HEK293T (cell line): ENCODE results near the gene USB1.

Source experiments
- CTCF ChIA-PET: fragments of 350-600 bp; formaldehyde crosslinking; extraction: SDS; loops from one replicate; lab custom pipeline; 2021; ENCODE audit warnings: antibody characterized with exemption, inconsistent platforms; lab: Yijun Ruan, JAX
- POLR2A ChIA-PET: fragments of 350-600 bp; formaldehyde crosslinking; extraction: SDS; loops from one replicate; lab custom pipeline; 2020; ENCODE audit warnings: antibody characterized with exemption, inconsistent platforms; lab: Yijun Ruan, JAX
- DNase-seq: peaks from one replicate; pipeline ENCODE4 v3.0.0; 2012; ENCODE audit warnings: mixed read lengths; ENCODE audit errors: extremely low spot score
- ARNT ChIP-seq: fragments of 450-650 bp; IDR thresholded peaks from 2 replicates; pipeline ENCODE4 v1.6.1; 2017; ENCODE audit warnings: mild to moderate bottlenecking
- BHLHE40 ChIP-seq: fragments of 450-650 bp; IDR thresholded peaks from 2 replicates; pipeline ENCODE4 v1.6.1; 2016; ENCODE audit warnings: mild to moderate bottlenecking, moderate library complexity, borderline replicate concordance
- CTBP1 ChIP-seq: fragments of 450-650 bp; IDR thresholded peaks from 2 replicates; pipeline ENCODE4 v1.6.1; 2016; ENCODE audit warnings: borderline replicate concordance
- ELF4 ChIP-seq: fragments of 450-650 bp; IDR thresholded peaks from 2 replicates; pipeline ENCODE4 v1.6.1; 2017; ENCODE audit warnings: antibody characterized with exemption
- FOXA1 ChIP-seq: fragments of 450-650 bp; IDR thresholded peaks from 2 replicates; pipeline ENCODE4 v1.6.1; 2016; ENCODE audit warnings: mild to moderate bottlenecking
- FOXK2 ChIP-seq: fragments of 450-650 bp; IDR thresholded peaks from 2 replicates; pipeline ENCODE4 v1.6.1; 2016; ENCODE audit warnings: mild to moderate bottlenecking
- FOXM1 ChIP-seq: fragments of 450-650 bp; IDR thresholded peaks from 2 replicates; pipeline ENCODE4 v1.6.1; 2017; ENCODE audit warnings: mild to moderate bottlenecking, borderline replicate concordance
- HDGF ChIP-seq: fragments of 450-650 bp; IDR thresholded peaks from 2 replicates; pipeline ENCODE4 v1.6.1; 2017; ENCODE audit warnings: antibody characterized with exemption, borderline replicate concordance
- L3MBTL2 ChIP-seq: fragments of 450-650 bp; conservative IDR thresholded peaks from 2 replicates; pipeline ENCODE4 v1.6.1; 2016; ENCODE audit warnings: mild to moderate bottlenecking
- LEF1 ChIP-seq: fragments of 450-650 bp; IDR thresholded peaks from 2 replicates; pipeline ENCODE4 v1.6.1; 2017; ENCODE audit warnings: mild to moderate bottlenecking, borderline replicate concordance
- NFRKB ChIP-seq: fragments of 450-650 bp; IDR thresholded peaks from 2 replicates; pipeline ENCODE4 v1.6.1; 2016; ENCODE audit warnings: mild to moderate bottlenecking, moderate library complexity
- SP1 ChIP-seq: fragments of 450-650 bp; IDR thresholded peaks from 2 replicates; pipeline ENCODE4 v1.6.1; 2017
- SUZ12 ChIP-seq: fragments of 450-650 bp; IDR thresholded peaks from 2 replicates; pipeline ENCODE4 v1.6.1; 2016; ENCODE audit warnings: mild to moderate bottlenecking
- TARDBP ChIP-seq: fragments of 450-650 bp; IDR thresholded peaks from 2 replicates; pipeline ENCODE4 v1.6.1; 2016
- ZNF384 ChIP-seq: fragments of 450-650 bp; IDR thresholded peaks from 2 replicates; pipeline ENCODE4 v1.6.1; 2016
- TF ChIP-seq, protein P1 (sequence below): fragments of 450-650 bp; IDR thresholded peaks from 2 replicates; pipeline ENCODE4 v1.6.1; 2016

USB1 gene

DNA sequence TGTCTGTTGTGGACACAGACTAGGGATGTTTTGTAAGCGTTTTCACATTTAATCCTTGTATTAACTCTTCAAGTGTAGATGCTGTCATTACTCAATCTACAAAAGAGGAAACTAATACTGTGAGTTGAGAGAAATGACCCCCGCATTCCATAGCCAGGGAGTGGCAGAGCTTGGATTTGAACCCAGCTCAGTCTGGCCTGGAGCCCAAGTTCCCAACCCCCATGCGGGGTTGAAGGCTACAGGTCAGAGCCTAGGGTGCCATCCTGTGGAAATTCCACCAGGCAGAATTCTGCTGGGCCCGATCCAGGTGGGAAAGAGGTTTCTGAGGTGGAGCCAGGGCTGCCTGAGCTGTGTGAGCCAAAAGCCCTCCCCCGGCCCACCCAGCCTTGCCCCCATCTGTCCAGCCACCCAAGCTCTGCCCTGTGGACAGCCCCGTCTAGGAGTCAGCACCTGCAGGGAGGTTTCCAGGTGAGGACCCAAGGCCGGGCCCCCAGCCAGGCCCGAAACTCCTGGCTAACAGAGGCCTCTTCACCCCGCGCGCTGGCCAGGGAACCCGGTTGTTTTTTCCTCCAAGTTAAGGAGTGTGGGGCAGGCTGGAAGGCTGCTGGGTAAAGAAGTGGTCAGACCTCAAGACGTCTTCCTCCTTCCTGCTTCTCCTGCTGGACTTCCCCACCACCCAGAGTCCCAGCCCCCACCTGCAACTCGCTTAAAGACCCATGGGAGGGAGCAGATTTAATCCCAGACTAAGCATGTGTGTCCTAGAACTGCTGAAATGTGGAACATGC lies 30.0 kb downstream of the USB1 start:
- CTCF ChIA-PET = interaction anchor here (1.0 to 1.7 kb wide), 2 partner anchors 12 to 90 kb away, joined by 3 to 10 read pairs; no protein-coding TSS in a partner anchor

DNA sequence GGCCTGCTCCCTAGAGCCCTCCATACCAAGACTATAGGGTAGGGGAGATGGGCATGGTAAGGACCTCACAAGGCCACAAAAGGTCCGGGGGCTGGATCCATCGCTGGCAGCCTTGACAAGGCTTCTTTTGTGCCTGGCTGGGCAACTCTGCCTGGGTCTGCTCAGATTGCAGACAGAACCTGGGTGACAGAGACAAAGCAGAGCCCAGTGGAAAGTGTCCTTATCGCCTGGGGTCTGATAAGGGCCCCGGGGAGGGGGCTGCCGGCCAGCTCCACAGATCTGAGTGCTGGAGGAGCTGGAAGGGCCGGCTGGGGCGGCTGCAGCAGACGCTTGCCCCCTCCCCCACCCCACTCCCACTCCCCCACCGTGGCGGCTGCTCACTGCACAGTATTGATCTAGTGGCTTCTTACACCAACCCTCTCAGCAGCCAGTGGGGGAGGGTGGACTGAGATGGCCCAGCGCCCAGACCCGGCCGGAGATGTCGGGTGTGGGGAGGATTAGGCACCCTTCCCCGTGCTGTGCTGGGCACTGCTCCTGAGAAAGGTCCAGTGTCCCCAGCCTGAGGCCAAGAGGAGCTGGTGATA lies 31.6 kb downstream of the USB1 start:
- no peak for DNase-seq
- CTCF ChIA-PET = interaction anchor here (1.2 to 1.7 kb wide), 5 partner anchors 9 to 95 kb away, joined by 3 to 10 read pairs (median 5); partner anchors contain the start of gene CFAP20
- TF ChIP-seq L3MBTL2 (no peak), CTBP1 (no peak), FOXM1 (no peak), TARDBP (no peak), ARNT (no peak), BHLHE40 (no peak), FOXK2 (no peak), FOXA1 (no peak), ZNF384 (no peak), HDGF (no peak), NFRKB (no peak), LEF1 (no peak), SP1 (no peak), ELF4 (no peak), SUZ12 (no peak)
- TF ChIP-seq, protein P1, sequence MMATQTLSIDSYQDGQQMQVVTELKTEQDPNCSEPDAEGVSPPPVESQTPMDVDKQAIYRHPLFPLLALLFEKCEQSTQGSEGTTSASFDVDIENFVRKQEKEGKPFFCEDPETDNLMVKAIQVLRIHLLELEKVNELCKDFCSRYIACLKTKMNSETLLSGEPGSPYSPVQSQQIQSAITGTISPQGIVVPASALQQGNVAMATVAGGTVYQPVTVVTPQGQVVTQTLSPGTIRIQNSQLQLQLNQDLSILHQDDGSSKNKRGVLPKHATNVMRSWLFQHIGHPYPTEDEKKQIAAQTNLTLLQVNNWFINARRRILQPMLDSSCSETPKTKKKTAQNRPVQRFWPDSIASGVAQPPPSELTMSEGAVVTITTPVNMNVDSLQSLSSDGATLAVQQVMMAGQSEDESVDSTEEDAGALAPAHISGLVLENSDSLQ = no peak
- POLR2A ChIA-PET = no interaction called here

More for the DNA sequence above, 30.0 kb downstream of the USB1 start:
- POLR2A ChIA-PET = no interaction called here
- no peak for DNase-seq
- no peak for TF ChIP-seq NFRKB
- TF ChIP-seq FOXM1 = no peak
- TF ChIP-seq TARDBP = no peak
- no peak for TF ChIP-seq ELF4
- TF ChIP-seq SUZ12 = no peak
- TF ChIP-seq SP1 = no peak
- TF ChIP-seq CTBP1 = no peak
- TF ChIP-seq LEF1 = no peak
- TF ChIP-seq FOXA1 = no peak
- TF ChIP-seq FOXK2 = no peak
- TF ChIP-seq BHLHE40 = no peak
- TF ChIP-seq ARNT = no peak
- TF ChIP-seq, protein P1 = no peak
- TF ChIP-seq ZNF384 = no peak
- TF ChIP-seq L3MBTL2 = no peak
- no peak for TF ChIP-seq HDGF

- CTCF ChIA-PET = interaction anchor here (2.2 kb wide), 1 partner anchor 88 kb away, joined by 4 read pairs; no protein-coding TSS in a partner anchor
Observed at GRCh38 chr16:58034128-58034685, 33.0 kb downstream of the USB1 start.

DNA sequence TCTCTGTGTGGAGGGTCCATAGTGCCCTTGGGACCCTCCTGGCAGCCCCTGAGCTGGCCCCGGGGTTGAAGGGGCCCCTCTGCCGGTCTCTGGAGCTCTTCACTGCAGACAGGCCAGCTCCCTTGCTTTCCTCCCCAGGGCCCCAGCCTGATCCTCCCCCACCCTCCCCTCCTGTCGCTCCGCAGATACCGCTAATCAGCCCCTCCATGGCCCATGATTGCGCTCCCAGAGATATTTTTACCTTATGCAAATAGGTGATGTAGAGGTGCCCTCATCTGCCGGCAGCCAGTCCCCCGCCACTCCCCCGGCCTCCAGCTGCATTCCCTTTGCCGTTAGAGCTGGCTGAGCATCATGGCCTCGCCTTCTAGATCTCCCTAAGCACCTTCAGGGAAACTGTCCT lies 33.6 kb downstream of the USB1 start:
- POLR2A ChIA-PET = interaction anchor here (1.7 kb wide), 1 partner anchor 95 kb away, joined by 5 read pairs; the partner anchor contains the start of gene CFAP20
- TF ChIP-seq BHLHE40 = no peak
- TF ChIP-seq ELF4 = no peak
- TF ChIP-seq, protein P1 = no peak
- DNase-seq = no peak
- CTCF ChIA-PET = interaction anchor here (2.2 kb wide), 1 partner anchor 87 kb away, joined by 4 read pairs; no protein-coding TSS in a partner anchor

More at GRCh38 chr16:58034128-58034685, 33.0 kb downstream of the USB1 start:
- POLR2A ChIA-PET = interaction anchor here (1.7 kb wide), 1 partner anchor 95 kb away, joined by 5 read pairs; the partner anchor contains the start of gene CFAP20
- no peak for TF ChIP-seq BHLHE40
- TF ChIP-seq LEF1 = no peak
- no peak for TF ChIP-seq SUZ12
- TF ChIP-seq ELF4 = no peak
- TF ChIP-seq FOXK2 = no peak
- TF ChIP-seq L3MBTL2 = no peak
- no peak for TF ChIP-seq ARNT
- no peak for TF ChIP-seq ZNF384
- TF ChIP-seq NFRKB = no peak
- TF ChIP-seq SP1 = no peak
- TF ChIP-seq FOXA1 = no peak
- no peak for TF ChIP-seq FOXM1
- TF ChIP-seq TARDBP = no peak
- TF ChIP-seq CTBP1 = no peak
- TF ChIP-seq, protein P1 = no peak
- no peak for TF ChIP-seq HDGF
- no peak for DNase-seq
